Stimulated activated CD8-positive, alpha-beta memory T cell treated with anti-CD3 and anti-CD28 coated beads, Interleukin-7, amount 100 ng/mL, for 24 hours (primary cell): ENCODE data around the gene EPHA5.

ENCODE experiments used
- DNase-seq: peaks from one replicate; pipeline ENCODE4 v3.0.0-alpha.2; 2020; ENCODE audit warnings: low read depth

The EPHA5 gene

DNA sequence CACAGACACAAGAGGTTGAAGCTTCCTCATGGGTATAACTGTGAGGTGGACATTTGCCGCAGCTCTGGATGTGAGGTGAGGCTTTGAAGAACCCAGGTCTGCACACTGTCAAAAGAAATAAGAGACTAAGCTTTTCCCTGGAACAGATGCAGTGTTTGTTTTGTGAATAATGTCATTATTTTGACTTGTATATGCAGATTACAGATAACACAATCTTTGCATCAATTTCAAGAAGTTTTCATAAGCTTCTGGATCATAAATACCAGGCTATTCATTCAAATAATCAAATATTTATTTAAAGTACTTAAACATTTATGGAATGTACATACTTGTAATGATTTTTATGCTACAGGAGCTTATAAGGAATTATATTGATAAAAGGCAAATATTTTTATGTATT is 174.8 kb downstream of the EPHA5 start:
- DNase-seq = no peak

DNA sequence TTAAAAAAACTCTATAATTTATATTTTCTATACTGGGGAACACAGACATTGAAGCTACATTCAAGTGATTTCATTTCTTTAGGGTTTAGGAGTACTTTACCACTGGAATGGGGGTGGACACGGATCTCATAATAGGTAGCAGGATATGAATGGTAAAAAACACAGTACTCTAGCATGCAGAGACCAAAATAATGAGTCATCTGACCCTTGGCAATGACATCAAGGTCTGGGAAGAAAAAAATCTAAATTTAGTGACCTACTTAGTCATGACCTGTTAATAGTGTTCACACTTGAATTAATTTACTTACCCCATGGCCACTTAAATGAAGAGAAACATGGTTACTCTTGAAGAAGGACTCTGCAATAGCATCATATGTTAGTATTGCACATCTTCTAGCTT is 187.9 kb downstream of the EPHA5 start:
- DNase-seq = no peak

DNA sequence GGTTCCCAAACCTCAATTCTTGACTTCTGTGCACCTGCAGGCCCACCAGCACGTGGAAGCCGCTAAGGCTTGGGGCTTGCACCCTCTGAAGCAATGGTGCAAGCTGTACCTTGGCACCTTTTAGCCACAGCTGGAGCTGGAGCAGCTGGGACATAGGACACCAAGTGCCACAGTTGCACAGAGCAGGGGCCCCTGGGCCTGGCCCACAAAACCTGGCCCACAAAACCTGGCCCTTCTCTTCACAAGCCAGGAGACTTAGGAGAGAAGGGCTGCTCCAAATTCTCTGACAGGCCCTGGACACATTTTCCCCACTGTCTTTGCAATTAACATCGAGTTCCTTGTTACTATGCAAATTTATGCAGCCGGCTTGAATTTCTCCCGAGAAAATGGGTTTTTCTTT is 197.8 kb downstream of the EPHA5 start:
- no peak for DNase-seq

DNA sequence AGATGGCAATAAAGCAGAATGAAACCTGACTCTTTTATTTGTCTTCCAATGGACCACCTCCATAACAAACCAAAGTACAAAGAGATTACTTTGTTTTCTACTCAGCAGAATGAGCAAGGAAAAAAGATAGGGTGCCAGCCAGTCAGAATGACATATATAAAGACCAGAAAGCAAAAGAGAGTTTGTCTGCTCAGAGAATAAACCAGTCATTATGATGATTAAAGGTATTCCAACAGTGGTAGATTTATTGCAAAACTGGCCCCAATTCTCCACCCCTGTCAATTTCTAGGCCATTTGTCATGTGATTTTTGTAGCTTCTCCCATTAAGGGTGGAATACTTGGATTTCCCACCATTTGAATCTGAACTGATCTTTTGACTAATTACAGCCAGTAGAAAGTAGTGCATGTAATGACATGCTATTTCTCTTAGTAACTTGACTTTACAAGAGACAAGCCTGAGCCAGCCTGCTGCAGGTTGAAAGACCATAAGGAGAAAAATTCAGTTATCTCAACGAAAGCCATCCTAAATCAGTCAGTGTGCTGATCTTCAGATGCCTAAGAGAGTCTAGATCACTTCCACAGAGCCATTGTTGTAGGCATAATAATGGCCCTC is 203.1 kb downstream of the EPHA5 start:
- no peak for DNase-seq

DNA sequence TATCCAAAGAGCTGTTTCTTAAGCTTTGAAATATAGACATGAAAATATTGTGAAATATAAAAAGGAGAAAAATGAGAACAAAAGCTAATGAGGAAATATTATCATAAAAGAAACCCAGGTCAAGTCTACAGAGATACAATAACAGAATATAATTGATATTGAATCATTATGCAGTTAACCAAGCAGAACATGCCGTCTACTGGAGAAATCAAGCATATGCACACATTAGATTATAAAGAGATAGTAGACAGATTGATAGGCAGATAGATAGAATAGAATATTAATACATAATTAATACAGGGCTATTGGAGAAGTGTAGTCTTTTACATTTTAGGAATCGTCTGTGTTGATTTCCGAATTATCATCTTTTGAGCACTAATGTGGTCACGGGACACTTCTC is 208.5 kb downstream of the EPHA5 start:
- DNase-seq = no peak

DNA sequence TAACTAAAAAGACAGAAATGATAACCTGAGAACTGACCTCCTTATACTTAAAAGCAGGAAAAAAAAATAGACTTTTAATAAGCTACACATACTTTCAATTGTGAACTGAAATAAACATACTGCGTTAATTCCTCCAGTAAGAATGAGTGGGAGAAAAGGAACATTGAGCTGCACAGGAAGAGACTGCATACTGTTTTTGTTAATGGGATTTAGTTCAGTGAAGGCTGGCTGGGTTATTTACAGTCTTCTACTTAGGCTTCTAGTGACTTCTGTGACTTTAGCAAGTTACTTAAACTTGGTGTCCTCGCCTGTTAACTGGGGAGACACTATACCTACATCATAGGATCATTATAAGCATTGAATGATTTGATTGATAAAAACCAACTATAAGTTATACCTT is 213.3 kb downstream of the EPHA5 start:
- no peak for DNase-seq

DNA sequence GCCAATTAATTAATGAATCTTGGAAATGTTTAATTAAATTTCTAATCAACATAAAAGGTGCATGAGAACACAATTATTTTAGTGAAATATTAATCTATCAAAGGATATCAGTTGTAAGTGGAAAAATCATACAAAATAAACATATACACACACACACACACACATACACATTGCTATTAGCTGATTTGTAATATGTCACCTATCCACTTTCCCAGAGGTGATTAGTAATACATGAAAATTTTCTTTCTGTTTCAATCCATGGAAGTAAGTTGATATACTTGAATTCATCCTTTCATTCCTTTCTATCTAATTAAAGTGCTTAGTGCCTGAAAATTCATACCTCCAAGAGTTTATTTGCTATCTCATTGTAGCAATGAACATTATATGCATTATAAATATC is 213.7 kb downstream of the EPHA5 start:
- no peak for DNase-seq

DNA sequence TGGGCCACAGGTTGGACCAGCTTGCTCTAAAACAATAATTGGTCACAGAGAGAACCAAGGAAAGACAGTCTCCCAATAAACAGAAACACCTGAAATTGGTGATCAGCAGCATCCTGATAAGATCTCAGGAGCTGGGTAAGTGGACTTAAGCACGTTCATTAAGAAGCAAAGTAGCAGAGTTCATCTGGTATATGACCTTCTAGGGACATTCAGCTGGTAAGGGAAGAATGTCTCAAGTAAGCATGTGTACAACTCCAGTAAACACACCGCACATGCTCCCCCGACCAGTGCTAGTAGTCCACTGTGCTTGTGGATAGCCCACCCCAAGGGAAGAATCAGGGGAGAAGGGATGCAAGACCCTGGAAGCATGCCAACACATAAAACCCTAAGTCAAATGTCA is 216.9 kb downstream of the EPHA5 start:
- DNase-seq = no peak

DNA sequence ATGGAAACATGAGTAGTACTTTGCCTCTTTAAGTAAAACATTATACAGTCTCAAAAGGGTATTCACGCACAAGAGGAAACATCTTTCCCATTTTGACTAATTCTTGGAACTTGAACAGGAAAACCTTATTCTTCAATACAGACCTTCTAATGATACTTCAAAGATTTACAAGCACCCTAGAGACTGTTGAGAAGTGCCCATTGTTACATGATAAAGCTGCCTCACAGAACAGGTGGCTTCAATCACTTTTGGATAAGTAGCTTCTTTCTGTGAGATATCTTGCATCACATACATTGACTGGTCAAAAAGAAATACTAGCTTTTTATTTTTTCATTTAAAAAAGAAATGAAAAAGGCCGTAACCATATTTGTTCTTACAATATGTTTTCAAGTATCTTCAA is 219.4 kb downstream of the EPHA5 start:
- no peak for DNase-seq

DNA sequence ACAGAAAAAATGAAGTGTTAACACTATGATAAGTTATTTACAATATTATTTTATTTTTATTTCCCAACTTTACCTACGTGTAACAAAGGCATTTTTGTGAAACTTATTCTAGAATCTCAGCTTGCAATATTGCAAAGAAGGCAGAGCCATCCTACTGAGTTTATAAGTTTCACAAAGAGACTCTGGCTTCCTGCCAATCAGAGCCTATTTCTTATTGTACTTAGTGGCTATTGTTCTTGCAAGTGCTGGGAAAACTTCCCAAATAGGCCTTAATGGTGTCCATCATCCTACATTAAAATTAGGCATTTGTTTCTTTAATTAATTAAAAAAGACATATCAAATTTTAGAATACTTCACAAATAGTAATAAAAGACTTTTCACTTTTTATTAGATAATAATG is 233.2 kb downstream of the EPHA5 start:
- DNase-seq = no peak

DNA sequence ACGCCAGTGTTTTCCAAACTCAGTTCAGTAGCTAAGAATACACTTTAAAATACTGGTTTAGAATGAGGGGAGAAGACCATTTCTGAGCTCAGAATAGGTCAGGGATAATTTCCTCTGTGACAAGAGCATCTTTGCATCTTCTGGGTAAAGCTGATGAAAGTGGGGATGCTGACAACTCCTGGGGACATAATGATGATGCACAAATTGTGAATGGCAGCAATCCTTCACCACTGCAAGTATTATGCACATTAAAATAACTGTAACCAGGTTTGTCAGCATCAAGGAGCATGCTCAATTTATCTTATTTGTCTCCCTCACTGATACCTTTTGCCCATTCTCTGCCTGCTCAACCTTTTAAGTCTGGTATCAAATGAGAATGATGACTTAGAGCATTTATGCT is 248.2 kb downstream of the EPHA5 start:
- DNase-seq = no peak

DNA sequence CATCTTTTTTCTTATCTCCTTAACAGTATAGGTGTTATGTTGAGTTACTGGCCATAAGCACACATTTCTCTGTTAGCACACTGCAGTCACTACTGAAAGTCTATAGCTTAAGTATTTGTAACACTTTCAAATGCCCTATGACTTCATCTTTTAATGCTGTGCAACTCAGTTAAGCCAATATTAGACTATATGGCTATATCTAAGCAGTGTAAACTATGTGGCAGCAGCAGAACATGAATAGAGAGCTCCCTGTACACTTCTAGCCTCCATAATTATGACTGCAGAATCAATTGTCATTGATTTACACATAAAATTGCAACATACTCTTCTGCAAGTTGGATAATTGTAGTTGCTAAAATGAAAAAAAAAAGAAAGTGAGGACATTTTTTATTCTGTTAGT is 250.3 kb downstream of the EPHA5 start:
- no peak for DNase-seq

DNA sequence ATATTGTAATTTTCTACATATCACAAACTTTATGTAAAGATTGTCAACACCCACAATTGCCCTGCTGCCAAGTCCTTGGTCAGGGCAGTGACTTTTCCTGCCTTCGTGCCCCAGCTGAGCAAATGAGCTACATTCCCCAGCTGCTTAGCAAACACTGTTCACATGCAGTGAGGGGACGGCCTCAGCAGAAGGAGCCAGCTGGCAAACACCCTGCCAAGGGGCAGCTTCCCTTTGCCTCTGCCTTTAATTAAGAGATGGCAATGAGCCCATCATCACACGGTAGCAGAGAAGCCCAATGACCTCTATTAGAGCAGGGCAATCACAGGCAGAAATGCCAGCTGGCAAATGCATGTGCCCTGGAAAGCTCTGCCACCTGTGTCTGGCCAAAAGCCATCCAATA is 253.4 kb downstream of the EPHA5 start:
- no peak for DNase-seq

DNA sequence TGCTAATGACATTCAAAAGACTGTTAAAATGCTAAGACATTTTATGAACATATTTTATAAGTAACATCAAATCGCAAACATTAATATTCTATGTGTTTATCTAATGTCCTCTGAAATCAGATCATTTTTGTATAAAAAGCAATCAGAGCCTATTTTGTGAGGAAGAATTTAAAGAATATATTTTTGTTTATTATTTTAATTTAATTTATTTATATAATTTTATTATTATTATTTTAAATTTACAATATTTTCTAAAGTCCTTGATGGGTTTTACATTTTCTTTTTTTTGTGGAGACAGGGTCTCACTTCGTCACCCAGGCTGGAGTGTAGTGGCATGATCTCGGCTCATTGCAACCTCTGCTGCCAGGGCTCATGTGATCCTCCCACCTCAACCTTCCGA is 262.8 kb downstream of the EPHA5 start:
- no peak for DNase-seq

DNA sequence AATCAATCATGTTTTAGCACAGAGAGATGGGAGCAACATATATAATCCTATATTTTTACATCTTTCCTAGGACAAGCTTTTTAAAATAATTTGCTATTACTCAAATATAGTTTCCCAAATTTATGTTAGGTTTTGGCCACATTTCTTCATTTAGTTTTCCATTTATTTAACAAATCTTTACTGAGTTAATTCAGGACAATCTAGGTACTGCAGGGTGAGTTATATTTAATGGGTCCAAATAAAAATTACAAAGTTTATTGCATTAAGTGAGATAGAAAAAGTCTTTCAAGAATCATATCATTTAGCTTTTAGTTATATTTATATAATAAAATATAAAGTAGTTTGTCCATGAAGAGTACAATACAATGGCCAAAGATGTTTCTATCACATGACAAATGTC is 269.2 kb downstream of the EPHA5 start:
- no peak for DNase-seq

DNA sequence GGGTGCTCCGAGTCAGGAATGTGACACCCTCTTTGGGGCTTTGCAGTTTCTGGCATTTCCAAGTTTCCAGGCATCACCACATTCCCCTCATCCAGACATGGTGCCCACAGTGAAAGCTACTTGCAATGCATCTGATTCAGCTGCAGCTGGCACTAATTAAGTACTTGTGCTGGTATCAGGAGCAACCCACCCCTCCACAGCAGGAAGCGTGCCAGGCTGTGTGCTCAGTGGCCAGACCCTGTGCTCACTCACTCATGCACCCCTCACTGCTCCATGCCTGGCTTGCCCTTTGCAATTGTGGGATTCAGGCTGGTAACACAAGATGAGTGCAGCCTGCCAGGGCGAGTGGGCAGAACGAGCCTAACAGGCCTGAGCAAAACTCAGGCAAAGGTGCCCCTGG is 271.2 kb downstream of the EPHA5 start:
- no peak for DNase-seq

DNA sequence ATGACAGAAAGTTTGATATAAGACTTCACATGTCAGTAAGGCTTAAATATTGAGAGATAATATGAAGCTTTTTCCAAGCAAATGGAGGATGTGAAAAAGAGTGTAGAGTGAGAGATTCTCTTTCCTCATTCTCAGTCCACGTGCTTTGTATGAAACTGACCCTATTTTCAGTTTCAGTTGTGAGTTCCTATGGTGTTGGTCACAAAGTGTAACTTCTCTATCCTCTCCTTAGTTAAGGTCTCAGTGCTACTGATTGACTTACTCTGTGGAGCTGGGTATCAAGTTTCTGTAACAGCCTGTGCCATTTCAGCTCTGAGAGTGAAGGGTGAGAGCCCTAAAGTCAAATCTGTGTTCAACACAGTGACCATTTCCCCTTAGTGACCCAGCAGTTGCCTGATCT is 277.2 kb downstream of the EPHA5 start:
- DNase-seq = no peak

DNA sequence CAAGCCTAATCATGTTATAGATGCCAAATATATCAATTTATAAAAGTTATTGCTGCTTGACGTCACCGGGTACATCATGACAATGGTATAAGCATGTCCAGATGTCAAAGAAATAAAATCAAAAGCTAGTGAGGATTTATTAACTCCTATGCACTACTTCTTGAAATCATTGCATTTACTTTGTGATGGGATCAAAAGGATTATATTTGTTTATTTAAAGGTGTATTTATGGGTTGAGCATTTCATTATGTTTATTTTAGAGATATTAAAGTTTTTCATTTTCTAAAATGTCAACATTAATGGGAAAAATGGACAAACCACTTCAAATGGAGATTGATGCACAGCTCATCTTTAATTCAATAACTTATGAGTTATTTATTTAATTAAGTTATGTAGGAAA is 277.8 kb downstream of the EPHA5 start:
- no peak for DNase-seq

DNA sequence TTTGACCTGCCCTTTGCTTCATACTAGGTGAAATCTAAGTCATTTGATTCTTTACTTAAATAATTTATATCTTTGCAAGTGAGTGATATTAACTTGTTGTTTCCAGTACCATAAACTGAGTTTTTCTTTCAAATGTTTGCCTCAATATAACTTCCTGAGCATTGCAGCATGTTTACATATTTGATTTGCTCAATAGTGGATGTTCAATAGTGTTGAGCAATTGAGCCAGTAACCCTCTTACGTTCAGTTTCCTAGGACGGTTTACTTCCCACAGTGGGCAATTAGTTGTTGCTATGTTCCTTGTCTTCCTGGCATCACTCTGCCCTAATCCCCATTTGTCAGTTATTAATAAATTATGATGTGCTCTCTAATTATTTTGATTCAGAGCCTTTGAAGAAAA is 278.5 kb downstream of the EPHA5 start:
- DNase-seq = no peak

DNA sequence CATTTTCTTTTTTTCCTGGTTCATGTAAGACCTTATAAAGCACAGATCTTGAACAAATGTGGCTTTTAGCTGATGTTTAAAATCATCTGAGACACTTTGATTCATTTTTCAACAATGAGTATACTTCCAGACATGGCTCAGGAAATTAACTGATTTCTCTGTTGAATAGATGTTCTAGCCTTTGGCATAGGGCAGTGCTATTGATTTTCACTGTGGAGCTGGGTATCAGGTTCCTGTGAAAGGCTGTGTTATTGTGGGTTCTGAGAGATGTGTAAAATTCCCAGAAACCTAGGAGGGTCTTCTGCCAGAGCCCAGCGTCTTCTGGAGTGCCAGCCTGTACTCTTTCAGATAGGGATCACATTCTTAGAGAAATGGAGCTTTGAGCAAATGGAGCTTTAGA is 278.9 kb downstream of the EPHA5 start:
- DNase-seq = no peak

DNA sequence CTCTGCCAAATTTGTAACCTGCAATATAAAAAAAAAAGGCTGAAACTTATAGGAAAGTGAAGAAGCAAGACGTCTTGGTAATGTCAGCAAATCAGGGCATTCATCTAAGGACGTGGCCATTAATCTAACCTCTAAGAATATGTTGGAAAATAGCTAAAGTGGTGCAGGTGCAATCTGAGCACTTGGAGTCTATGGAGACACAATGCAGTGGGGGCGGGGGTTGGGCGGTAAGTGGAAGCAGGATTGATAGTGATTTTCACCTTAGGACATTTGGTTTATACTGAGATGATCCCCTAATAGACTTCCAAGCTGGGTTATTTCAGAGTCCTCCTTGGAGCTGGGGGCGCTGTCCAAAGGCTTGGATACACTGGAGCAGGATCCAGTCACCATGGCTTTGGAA is 283.4 kb downstream of the EPHA5 start:
- DNase-seq = no peak

DNA sequence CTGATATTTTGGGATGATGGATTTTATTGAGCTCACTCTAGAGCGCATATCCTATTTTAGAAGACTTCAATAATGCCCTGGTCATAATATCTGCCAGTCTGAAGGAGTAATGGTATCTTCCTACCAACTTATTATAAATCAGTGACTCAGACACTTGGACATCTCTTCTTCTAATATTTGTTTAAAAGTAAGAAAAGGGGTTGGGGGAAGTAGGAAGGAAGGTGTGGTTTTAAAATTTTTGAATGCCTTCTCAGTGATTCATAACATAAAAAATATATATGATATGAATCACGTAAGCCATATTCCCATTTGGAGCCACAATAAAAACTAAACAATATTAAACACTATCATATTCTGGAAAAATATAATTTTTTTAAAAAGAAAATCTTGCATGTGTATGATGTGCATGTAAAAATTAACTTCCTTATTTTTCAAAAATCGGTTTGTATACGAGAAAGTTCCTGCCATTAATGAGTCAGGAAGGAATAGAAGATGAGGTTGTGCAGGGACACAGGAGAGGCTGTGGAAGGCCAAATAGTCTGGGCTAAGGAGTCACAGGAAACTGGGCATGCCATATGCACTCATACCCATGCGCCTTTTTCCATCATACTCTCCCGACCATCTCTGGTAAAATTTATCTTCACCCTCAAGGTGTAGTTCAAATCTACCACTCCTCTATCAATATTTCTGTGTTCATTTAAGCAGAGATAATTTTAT is 286.5 kb downstream of the EPHA5 start:
- no peak for DNase-seq

DNA sequence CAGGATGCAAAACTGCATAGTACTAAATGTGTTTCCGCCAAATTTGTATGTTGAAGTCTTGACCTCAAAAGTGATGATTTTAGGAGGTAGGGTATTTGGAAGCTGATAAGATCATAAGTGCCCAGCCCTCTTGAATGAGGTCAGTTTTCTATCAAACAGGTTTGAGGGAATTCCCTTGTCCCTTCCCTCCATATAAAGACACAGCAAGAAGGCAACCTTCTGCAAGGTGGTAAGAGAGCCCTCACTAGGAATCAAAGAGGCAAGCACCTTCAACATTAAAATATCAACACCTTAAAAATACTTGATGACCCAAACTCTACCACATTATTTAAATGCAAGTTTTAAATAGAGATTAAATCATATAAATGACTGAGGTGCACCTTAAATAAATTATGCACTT is 288.6 kb downstream of the EPHA5 start:
- no peak for DNase-seq

DNA sequence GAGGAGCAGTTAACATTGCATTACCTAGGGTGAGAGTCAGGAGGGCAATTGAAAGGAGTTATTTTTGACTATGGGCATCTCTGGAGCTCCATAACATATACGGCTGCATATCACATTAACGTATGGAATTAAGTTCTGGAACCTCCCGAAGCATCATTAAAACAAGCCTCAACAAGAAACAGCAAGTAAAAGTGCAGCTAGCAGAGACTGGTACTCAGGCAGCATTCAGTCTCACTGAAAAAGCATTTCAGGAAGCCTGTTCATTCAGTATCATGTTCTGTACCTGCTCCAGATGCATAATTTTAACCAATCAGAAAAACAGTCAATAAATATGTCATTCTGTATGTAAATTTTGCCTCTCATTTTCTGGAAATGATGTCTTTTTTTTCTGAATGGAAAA is 299.6 kb downstream of the EPHA5 start:
- DNase-seq = no peak
